Neural crest cell (in vitro differentiated cells): Measurements from ENCODE around the gene JUP. TPM values are rescaled to one million over a fixed set of nuclear protein-coding genes. Genes with fewer than 3 reads are reported as not detected.
A peak's percentile ranks its signal among the peaks of the same experiment; 100 is the strongest.

Source experiments
- DNase-seq: peaks from one replicate; pipeline ENCODE4 v3.0.0; 2021; ENCODE audit warnings: low read depth, mixed read lengths, low spot score
- H3K27ac Mint-ChIP-seq: one replicate; pipeline ENCODE4 v1.8.0; 2021; ENCODE audit warnings: mild to moderate bottlenecking, mixed read lengths; ENCODE audit not compliant: unreplicated experiment
- H3K27me3 Mint-ChIP-seq: 2 replicates; pipeline ENCODE4 v1.8.0; 2021; ENCODE audit warnings: low read depth, mild to moderate bottlenecking, mixed read lengths
- H3K36me3 Mint-ChIP-seq: 2 replicates; pipeline ENCODE4 v1.8.0; 2021; ENCODE audit warnings: low read depth, mild to moderate bottlenecking, mixed read lengths
- H3K4me1 Mint-ChIP-seq: 2 replicates; pipeline ENCODE4 v1.8.0; 2021; ENCODE audit warnings: mixed read lengths
- H3K4me3 Mint-ChIP-seq: one replicate; pipeline ENCODE4 v1.8.0; 2021; ENCODE audit warnings: mild to moderate bottlenecking, mixed read lengths
- H3K9me3 Mint-ChIP-seq: 2 replicates; pipeline ENCODE4 v1.8.0; 2021; ENCODE audit warnings: mixed read lengths
- total RNA-seq: library from RNA; stranded (reverse); gene quantifications from 2 replicates; pipeline ENCODE4 v1.2.1, GENCODE V29; 2021
- TF ChIP-seq, protein P1 (sequence below): fragments of 200-600 bp; sonication (generic); conservative IDR thresholded peaks from 2 replicates; pipeline ENCODE4 v1.5.0; 2021; ENCODE audit warnings: antibody characterized with exemption, mild to moderate bottlenecking

Gene JUP
- total RNA-seq, 1 donor from 2014 or later, result 23.5 TPM

DNA sequence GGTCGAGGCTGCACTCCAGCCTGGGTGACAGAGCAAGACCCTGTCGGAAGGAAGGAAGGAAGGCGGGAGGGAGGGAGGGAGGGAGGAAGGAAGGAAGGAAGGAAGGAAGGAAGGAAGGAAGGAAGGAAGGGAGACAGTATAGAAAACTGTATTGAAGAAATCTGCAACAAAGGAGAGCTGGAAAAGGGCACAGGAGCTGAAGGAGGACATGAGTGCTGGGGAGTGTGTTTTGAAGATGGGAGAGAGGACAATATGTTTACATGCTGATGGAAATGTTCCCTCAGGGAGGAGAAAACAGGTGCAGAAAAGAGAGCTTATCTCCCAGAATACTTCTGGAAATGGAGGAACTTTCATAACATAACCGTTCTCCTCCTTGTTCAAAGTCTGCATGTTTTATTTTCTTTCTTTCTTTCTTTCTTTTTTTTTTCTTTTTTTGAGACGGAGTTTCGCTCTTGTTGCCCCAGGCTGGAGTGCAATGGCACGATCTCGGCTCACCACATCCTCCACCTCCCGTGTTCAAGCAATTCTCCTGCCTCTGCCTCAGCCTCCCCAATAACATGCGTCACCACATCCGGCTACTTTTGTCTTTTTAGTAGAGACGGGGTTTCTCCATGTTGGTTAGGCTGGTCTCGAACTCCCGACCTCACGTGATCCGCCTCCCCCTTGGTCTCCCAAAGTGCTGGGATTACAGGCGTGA, 49.4 kb downstream of the JUP start:
- H3K27ac Mint-ChIP-seq, result no peak overlapping the region
- peaks cover 60% of the 10 kb centered on the region for H3K27me3 Mint-ChIP-seq
- H3K4me3 Mint-ChIP-seq, result peak overlapping the region; percentile 34

DNA sequence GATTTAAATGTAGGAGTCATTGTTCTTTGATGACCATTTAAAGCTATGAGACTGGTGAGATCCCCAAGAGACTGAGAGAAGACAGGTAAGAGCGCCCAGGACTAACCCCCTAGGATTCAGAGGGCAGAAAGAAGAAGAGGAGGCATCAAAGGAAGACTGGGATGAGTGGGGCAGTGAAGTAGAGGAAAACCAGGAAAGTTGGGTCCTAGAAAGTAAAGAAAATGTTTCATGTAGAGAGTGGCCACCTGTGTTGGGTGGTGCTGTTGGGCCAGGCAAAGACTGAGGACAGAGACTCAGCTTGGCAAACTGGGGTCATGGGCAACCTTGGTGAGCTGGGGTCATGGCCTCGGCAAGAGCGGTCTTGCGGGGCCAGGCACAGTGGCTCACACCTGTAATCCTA, 50.8 kb downstream of the JUP start:
- Mint-ChIP-seq H3K36me3 (no peaks in the 10 kb centered on the region), H3K27me3 (peaks cover 74% of the 10 kb centered on the region), H3K9me3 (no peaks in the 10 kb centered on the region), H3K4me1 (peaks cover 14% of the 10 kb centered on the region), H3K4me3 (peak overlapping the region; percentile 7), H3K27ac (no peak overlapping the region)
- TF ChIP-seq, protein P1, sequence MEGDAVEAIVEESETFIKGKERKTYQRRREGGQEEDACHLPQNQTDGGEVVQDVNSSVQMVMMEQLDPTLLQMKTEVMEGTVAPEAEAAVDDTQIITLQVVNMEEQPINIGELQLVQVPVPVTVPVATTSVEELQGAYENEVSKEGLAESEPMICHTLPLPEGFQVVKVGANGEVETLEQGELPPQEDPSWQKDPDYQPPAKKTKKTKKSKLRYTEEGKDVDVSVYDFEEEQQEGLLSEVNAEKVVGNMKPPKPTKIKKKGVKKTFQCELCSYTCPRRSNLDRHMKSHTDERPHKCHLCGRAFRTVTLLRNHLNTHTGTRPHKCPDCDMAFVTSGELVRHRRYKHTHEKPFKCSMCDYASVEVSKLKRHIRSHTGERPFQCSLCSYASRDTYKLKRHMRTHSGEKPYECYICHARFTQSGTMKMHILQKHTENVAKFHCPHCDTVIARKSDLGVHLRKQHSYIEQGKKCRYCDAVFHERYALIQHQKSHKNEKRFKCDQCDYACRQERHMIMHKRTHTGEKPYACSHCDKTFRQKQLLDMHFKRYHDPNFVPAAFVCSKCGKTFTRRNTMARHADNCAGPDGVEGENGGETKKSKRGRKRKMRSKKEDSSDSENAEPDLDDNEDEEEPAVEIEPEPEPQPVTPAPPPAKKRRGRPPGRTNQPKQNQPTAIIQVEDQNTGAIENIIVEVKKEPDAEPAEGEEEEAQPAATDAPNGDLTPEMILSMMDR, result no peak
- DNase-seq, result no peak

More for the DNA sequence above, 49.4 kb downstream of the JUP start:
- Mint-ChIP-seq H3K36me3 (no peaks in the 10 kb centered on the region), H3K4me1 (peaks cover 14% of the 10 kb centered on the region), H3K9me3 (no peaks in the 10 kb centered on the region)
- TF ChIP-seq, protein P1, result no peak
- no peak for DNase-seq

DNA sequence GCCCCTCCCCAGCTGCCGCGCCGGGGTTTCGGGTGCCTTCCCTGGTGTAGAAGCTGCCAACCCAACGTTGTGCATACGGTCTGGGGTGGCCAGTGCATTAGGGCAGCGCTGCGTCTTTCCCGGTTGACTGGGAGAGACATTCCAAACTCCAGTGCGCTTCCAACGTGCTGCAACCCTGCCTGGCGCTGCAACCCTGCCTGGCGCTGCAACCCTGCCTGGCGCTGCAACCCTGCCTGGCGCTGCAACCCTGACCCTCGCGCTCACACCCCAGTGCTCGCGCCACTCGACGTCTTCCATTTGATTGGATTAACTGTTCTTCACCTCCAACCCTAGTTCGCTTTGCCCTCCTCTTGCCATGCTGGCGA, 51.6 kb downstream of the JUP start:
- no peaks in the 10 kb centered on the region for H3K9me3 Mint-ChIP-seq
- no peak overlapping the region for H3K27ac Mint-ChIP-seq
- peaks cover 82% of the 10 kb centered on the region for H3K27me3 Mint-ChIP-seq
- H3K36me3 Mint-ChIP-seq, result no peaks in the 10 kb centered on the region
- no peak for DNase-seq
- TF ChIP-seq, protein P1, result no peak
- H3K4me3 Mint-ChIP-seq, result peak overlapping the region; percentile 83
- peaks cover 14% of the 10 kb centered on the region for H3K4me1 Mint-ChIP-seq

DNA sequence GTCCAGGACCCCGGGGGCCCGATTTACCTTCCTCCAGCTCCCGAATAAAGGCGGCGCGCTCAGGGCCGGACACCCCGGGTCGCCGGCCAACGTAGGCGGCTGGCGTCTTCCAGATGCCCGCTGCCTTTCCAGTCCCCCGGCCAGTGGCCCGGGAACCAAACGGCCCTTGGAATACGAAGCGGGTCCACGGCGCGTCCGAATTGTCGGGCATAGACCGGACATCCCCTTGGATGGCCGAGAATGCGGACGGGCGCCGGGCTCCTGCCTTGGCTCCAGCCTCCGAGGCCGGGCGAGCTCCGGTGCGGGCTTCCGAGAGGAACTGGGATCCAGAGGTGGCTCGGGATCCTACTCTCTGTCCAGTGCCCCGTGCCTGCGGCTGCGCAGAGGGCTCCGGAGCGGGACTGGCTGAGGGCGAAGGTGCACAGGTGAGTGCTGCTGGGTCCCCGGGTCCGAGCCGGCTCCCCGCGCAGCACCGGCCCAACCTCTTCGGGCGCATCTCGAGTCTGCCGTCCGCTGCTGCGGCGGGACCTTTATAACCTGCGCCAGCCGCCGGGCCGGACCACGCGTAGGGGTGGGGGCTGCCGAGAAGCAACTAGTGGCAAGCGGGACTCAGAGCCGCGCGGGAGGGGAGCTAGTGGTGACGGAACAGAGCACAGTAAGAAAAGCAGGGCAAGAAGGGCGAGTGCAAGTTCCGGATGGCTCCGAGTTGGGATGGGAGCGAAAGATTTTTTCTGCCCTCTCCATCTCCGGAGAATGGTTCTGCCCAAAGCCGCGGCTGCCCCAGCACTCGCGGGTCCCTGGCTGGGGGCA, 52.2 kb downstream of the JUP start, which contains the start of gene HAP1:
Gene HAP1, minus strand, starts transcription at position 505 of the 810 bp plus-strand sequence. Its CDS starts 9 bp downstream, at position 496.
- H3K27me3 Mint-ChIP-seq, result peaks cover 82% of the 10 kb centered on the region
- H3K4me3 Mint-ChIP-seq, result peak within 1 kb of the TSS; percentile 83
- H3K4me1 Mint-ChIP-seq, result peaks cover 14% of the 10 kb centered on the region
- no peaks in the 10 kb centered on the region for H3K9me3 Mint-ChIP-seq
- DNase-seq, result peak; percentile 63
- H3K36me3 Mint-ChIP-seq, result no peaks in the 10 kb centered on the region
- peak within 1 kb of the TSS; percentile 97 for H3K27ac Mint-ChIP-seq
- TF ChIP-seq, protein P1, result no peak

DNA sequence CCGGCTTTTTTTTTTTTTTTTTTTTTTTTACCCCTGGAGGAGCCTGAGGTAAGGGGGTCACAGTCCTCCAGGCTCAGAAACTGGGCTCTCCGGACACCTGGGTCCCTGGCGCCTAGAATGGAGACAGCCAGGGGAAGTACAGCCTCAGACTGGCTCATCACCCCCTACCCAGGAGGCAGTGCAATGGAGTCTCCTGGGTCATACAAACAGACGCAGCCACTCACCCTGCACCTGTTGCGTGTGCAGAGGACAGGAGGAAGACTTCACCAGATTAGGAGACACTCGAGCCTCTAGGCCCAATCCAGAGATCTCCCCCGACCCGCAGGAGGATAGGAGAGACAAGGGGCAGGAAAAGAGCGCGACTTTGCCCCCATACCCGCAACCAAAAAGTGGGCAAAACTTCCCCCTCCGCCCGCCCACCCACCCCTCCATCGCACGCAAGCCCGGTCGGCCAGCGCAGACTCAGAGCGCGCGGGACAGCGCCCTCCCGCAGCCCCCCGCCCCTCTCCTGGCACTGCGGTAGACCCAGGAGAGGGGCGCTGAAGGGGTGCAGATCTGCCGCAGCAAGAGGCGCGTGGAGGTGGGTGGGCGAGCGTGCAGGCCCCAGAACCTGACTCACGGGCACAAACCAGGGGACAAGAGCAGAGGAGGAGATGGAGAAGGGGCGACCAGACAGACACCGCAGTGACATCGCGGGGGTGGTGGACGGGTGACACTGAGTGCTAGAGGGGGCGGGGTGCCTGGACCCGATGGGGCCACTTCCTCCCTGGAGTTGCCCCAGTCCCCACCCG, 53.0 kb downstream of the JUP start:
- Mint-ChIP-seq H3K9me3 (no peaks in the 10 kb centered on the region), H3K27ac (no peak overlapping the region), H3K4me3 (peak overlapping the region; percentile 76), H3K27me3 (peaks cover 82% of the 10 kb centered on the region), H3K36me3 (no peaks in the 10 kb centered on the region), H3K4me1 (peaks cover 14% of the 10 kb centered on the region)
- no peak for DNase-seq
- TF ChIP-seq, protein P1, result no peak
